ENCODE results near the gene SPARCL1. TPM values are rescaled to one million over a fixed set of nuclear protein-coding genes. Genes with fewer than 3 reads are reported as not detected.
A peak's percentile ranks its signal among the peaks of the same experiment; 100 is the strongest.

The SPARCL1 gene
- total and polyA plus RNA-seq, 2 donors (not counting 3 experiments of a cell fraction or from before 2014, with no cell fraction given) = not detected

DNA sequence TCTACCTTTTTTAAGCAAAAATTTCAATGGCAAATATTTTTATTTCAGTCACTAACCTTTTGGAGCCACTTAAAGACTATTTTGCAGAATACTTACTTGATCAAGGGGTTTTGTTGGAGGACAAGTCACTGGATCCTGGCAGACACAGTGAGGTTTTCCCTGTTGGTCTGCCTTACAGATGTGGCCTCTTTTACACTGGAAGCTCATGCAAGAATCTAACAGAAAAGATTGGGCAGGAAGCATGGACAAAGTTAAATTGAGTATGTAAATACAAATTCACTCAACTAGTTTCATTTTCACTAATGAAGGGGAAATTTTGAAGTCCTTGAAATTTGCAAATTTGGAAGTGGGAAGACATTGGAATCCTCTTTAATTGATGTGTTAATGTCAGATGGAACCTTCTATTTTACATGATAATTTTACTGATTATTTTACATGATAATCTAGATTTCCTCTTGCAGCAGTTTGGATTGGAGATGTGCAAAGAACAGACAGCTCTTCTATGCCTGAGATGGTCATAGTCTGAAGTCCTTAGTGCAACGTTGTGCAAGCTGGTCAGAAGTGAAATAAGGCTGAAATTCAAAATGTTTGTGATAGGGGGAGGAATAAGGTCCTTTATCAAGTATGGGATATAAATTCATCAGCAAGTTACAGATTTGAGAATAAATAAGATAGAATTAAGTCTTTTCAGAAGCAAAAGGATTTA is 38.4 kb downstream of the SPARCL1 start:
- dilution Hi-C loops (cut with MboI; ENCODE audit: extremely low pct_ligation_motif_present, low sequenced_read_pairs) (no loop called here), intact Hi-C loops (cut with micrococcal nuclease) (no loop called here)
- no peaks in the 10 kb centered on the region for H4K20me1 ChIP-seq (replicated peaks; ENCODE audit: control insufficient read depth, extremely low read depth, insufficient read depth, low read length)
- no peak overlapping the region for H3K27ac ChIP-seq (ENCODE audit: insufficient read depth, low read depth, low read length)
- no peaks in the 10 kb centered on the region for H3K27me3 ChIP-seq (ENCODE audit: control insufficient read depth in 2 of 2, insufficient read depth in 2 of 2, low read length in 2 of 2)
- no peaks in the 10 kb centered on the region for H3K9me1 ChIP-seq (replicated peaks; ENCODE audit: control insufficient read depth, extremely low read depth, insufficient read depth, low read length)
- CTCF ChIA-PET = no interaction called here
- H3K36me3 ChIP-seq (ENCODE audit: control insufficient read depth in 2 of 2, extremely low read depth in 1 of 2, insufficient read depth in 2 of 2, low read length in 2 of 2) = no peaks in the 10 kb centered on the region
- FAIRE-seq (no peak), DNase-seq (ENCODE audit: low read depth, low spot score) (no peak)
- no peak overlapping the region for H3K9ac ChIP-seq (replicated peaks; ENCODE audit: extremely low read depth, insufficient read depth, low read length)
- peaks cover 6% of the 10 kb centered on the region for H3K4me1 ChIP-seq (ENCODE audit: control insufficient read depth, extremely low read depth, insufficient read depth, low read length)
- TF ChIP-seq POLR2AphosphoS5 (IDR thresholded peaks at IDR 0.05; ENCODE audit: insufficient read depth, low read depth, low read length) = no peak
- TF ChIP-seq MYC (IDR thresholded peaks at IDR 0.05; ENCODE audit: low read depth, low read length) = no peak
- no peak for TF ChIP-seq JUN (IDR thresholded peaks at IDR 0.05; ENCODE audit: borderline replicate concordance, insufficient read depth, insufficient read length, low read depth)
- TF ChIP-seq EZH2 (IDR thresholded peaks at IDR 0.05; ENCODE audit: borderline replicate concordance, low read depth, low read length, severe bottlenecking) = no peak
- H3K4me2 ChIP-seq (ENCODE audit: insufficient read depth, low read length) = no peak overlapping the region
- no peak overlapping the region for H2AFZ ChIP-seq (ENCODE audit: low read depth, low read length)
- BruUV-seq (replicated peaks) = no TSS peak
- POLR2A ChIA-PET = no interaction called here
- H3K4me3 ChIP-seq (replicated peaks in 1 of 3; ENCODE audit: insufficient read depth in 1 of 3, low read depth in 1 of 3, low read length in 3 of 3) = no peak overlapping the region
- H3K9me3 ChIP-seq (replicated peaks; ENCODE audit: control insufficient read depth, insufficient read depth, low read length) = no peaks in the 10 kb centered on the region
- no peaks in the 10 kb centered on the region for H3K79me2 ChIP-seq (ENCODE audit: control insufficient read depth, insufficient read depth, low read length)

DNA sequence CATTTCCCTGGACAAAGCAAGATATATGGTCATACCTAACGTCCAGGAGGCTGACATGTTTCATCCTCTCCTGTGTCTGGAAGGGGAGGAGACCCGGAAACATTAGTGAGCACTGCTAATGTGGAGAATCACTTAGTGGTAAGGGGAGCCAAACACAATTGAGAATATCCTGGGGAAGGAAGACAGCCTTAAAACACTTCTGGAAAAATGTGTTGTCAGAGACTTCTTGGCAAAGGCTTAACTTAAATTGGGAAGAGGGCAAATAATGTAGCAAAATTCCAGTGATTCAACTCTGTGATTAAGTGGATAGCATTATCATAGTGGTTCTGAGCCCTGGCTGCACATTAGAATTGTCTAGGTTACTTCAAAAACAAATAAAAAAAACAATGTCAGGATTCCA is 39.5 kb downstream of the SPARCL1 start:
- Histone ChIP-seq H2AFZ (ENCODE audit: low read depth, low read length) (no peak overlapping the region), H3K27me3 (ENCODE audit: control insufficient read depth in 2 of 2, insufficient read depth in 2 of 2, low read length in 2 of 2) (no peaks in the 10 kb centered on the region), H4K20me1 (replicated peaks; ENCODE audit: control insufficient read depth, extremely low read depth, insufficient read depth, low read length) (no peaks in the 10 kb centered on the region), H3K79me2 (ENCODE audit: control insufficient read depth, insufficient read depth, low read length) (no peaks in the 10 kb centered on the region), H3K4me1 (ENCODE audit: control insufficient read depth, extremely low read depth, insufficient read depth, low read length) (peaks cover 6% of the 10 kb centered on the region), H3K4me2 (ENCODE audit: insufficient read depth, low read length) (no peak overlapping the region), H3K9me1 (replicated peaks; ENCODE audit: control insufficient read depth, extremely low read depth, insufficient read depth, low read length) (no peaks in the 10 kb centered on the region), H3K9ac (replicated peaks; ENCODE audit: extremely low read depth, insufficient read depth, low read length) (no peak overlapping the region), H3K4me3 (replicated peaks in 1 of 3; ENCODE audit: insufficient read depth in 1 of 3, low read depth in 1 of 3, low read length in 3 of 3) (no peak overlapping the region), H3K27ac (ENCODE audit: insufficient read depth, low read depth, low read length) (no peak overlapping the region), H3K36me3 (ENCODE audit: control insufficient read depth in 2 of 2, extremely low read depth in 1 of 2, insufficient read depth in 2 of 2, low read length in 2 of 2) (no peaks in the 10 kb centered on the region), H3K9me3 (replicated peaks; ENCODE audit: control insufficient read depth, insufficient read depth, low read length) (no peaks in the 10 kb centered on the region)
- DNase-seq (ENCODE audit: low read depth, low spot score) (peak; percentile 63), FAIRE-seq (peak; percentile 79)
- dilution Hi-C loops (cut with MboI; ENCODE audit: extremely low pct_ligation_motif_present, low sequenced_read_pairs) (no loop called here), intact Hi-C loops (cut with micrococcal nuclease) (no loop called here)
- ChIA-PET POLR2A (no interaction called here), CTCF (interaction anchor here (0.9 to 1.5 kb wide), 4 partner anchors 8 to 544 kb away, joined by 3 to 6 read pairs (median 3); no protein-coding TSS in a partner anchor)
- TF ChIP-seq, protein P1, sequence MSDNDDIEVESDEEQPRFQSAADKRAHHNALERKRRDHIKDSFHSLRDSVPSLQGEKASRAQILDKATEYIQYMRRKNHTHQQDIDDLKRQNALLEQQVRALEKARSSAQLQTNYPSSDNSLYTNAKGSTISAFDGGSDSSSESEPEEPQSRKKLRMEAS (IDR thresholded peaks at IDR 0.05; ENCODE audit: insufficient read depth, insufficient read length) = no peak
- TF ChIP-seq, protein P2, sequence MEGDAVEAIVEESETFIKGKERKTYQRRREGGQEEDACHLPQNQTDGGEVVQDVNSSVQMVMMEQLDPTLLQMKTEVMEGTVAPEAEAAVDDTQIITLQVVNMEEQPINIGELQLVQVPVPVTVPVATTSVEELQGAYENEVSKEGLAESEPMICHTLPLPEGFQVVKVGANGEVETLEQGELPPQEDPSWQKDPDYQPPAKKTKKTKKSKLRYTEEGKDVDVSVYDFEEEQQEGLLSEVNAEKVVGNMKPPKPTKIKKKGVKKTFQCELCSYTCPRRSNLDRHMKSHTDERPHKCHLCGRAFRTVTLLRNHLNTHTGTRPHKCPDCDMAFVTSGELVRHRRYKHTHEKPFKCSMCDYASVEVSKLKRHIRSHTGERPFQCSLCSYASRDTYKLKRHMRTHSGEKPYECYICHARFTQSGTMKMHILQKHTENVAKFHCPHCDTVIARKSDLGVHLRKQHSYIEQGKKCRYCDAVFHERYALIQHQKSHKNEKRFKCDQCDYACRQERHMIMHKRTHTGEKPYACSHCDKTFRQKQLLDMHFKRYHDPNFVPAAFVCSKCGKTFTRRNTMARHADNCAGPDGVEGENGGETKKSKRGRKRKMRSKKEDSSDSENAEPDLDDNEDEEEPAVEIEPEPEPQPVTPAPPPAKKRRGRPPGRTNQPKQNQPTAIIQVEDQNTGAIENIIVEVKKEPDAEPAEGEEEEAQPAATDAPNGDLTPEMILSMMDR (IDR thresholded peaks at IDR 0.05; ENCODE audit: extremely low read depth in 1 of 2, insufficient read depth in 1 of 2, low read depth in 1 of 2, low read length in 2 of 2) = no peak
- TF ChIP-seq GATA2 (IDR thresholded peaks at IDR 0.05; ENCODE audit: insufficient read depth, insufficient read length, low read depth, low read length) (no peak), EZH2 (IDR thresholded peaks at IDR 0.05; ENCODE audit: borderline replicate concordance, low read depth, low read length, severe bottlenecking) (no peak), MYC (IDR thresholded peaks at IDR 0.05; ENCODE audit: low read depth, low read length) (no peak), JUN (IDR thresholded peaks at IDR 0.05; ENCODE audit: borderline replicate concordance, insufficient read depth, insufficient read length, low read depth) (no peak), POLR2A (IDR thresholded peaks at IDR 0.05; ENCODE audit: low read depth, low read length) (no peak), POLR2AphosphoS5 (IDR thresholded peaks at IDR 0.05; ENCODE audit: insufficient read depth, low read depth, low read length) (no peak), FOS (IDR thresholded peaks at IDR 0.05; ENCODE audit: borderline replicate concordance, insufficient read depth, low read length) (no peak)
- BruUV-seq (replicated peaks) = no TSS peak

Data from endothelial cell of umbilical vein (primary cell).